SIG-M5 treated with dmso at 0.1 percent for 504 hours (cell line): Measurements from ENCODE around the gene CGREF1.
"Not testable (repeated sequence)": the region's sequence is repeated elsewhere in the genome, so short reads cannot be mapped to it uniquely, and the experiment has no call there.

Source experiments
- DNase-seq: peaks from one replicate; lab custom pipeline; 2025; ENCODE audit not compliant: unreplicated experiment; lab: John Stamatoyannopoulos, UW

Gene CGREF1

DNA sequence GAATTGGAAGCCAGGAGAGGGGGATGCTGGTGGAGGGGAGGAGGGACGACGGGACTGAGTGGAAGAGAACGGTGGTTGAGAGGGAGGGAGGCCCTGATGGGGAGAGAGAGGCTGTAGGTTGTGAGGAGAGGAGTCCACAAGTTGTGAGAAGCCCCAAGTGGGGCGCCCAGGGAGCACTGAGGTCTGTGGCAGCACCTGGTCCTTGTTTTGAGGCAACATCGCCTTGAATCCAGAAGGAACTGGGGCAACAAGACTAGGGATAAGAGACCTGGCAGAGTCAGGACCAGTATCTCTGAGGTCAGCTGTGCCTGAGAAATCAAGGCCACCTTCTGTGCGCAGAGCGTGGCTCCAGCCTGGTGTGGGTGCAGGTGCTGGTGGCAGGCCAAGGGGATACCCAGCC, 19.2 kb upstream of the CGREF1 start:
- DNase-seq: no peak

DNA sequence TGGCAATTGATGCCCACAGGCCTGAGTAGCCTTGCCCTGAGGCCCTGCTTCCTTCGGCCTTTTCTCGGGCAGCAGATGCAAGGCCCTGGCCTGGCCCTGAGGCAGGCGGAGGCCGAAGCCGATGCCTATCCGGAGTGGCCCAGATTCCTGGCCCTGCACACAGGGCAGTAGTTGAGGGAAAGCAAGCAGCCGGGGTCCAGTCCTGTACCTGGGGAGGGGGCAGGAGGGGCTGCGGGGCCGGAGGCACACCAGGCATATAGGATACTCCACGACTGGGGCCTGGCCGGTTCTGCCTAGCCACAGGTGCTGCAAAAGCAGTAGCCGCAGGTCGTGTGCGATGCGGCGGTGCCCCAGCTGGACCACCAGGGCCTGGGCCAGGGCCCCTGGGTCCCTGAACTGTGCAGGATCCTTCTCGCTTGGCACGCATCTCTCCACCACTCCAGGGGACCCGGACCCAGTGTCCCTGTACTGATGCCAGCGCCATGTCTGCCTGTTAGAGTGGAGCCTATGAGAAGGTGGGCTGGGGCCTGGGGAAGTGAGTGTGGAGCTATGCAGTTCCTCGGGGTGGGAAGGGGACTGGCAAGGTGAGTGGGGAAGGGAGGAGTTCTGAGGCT, 18.5 kb upstream of the CGREF1 start:
- no peak for DNase-seq

DNA sequence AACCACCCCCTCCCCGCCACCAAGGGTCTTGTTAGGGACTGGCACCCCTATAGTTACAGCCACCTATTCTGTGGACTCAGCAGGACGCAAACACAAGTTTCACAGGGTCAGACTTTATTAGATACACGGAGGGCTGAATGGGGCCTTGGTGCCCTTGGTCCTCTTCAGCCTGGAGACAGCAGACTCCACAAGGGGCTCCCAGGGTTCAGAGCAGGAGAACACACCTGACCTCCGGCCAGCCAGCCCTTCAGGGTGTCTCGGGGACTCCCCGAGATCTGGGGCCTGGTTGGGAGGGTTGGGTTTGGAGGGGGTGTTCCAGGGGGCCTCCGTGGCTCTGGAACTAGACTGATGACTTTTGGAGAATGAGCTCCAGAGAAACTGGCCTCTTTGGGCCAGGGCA, 17.8 kb upstream of the CGREF1 start:
- no peak for DNase-seq

DNA sequence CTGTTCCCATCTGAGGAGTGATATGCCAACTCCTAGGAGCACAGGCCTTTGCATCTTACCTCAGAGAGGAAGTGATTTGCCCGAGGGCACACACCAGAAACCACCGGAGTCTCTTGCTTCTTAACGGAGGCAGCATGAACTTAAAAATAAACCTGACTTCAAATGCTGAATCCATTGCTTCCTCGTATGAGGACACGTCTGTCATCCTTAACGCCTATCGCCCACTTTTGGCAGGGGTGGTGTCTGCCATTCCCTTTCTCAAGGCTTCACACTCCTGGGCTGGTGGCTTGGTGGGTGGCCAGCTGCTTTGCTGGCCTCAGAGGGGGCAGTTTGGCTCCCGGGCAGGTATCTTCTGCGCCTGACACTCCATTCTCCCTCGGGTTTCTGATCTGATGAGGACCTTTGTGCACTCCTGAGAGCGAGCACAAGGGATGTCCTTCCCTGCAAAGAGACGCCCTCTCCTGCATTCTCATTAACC, 16.6 kb upstream of the CGREF1 start:
- no peak for DNase-seq

DNA sequence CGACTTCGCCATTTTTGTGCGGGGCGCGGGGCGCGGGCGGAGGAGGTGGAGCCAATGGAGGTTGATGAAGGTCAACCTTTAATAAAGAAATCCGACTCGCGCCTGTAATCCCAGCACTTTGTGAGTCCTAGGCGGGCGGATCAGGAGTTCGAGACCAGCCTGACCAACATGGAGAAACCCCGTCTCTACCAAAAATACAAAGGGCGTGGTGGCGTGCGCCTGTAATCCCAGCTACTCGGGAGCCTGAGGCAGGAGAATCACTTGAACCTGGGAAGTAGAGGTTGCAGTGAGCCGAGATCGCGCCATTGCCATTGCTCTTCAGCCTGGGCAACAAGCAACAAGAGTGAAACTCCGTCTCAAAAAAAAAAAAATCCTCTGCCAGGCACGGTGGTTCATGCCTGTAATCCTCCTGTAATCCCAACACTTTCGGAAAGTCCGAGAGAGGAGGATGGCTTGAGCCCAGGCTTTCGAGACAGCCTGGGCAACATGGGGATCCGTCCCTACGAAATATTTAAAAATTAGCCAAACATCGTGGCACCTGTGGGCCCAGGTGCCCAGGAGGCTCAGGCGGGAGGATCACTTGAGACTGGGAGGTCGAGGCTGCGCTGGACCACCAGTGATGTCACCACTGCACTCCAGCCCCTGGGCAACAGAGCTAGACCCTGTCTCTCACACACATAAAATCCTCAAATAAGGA, 16.0 kb upstream of the CGREF1 start:
- no peak for DNase-seq

DNA sequence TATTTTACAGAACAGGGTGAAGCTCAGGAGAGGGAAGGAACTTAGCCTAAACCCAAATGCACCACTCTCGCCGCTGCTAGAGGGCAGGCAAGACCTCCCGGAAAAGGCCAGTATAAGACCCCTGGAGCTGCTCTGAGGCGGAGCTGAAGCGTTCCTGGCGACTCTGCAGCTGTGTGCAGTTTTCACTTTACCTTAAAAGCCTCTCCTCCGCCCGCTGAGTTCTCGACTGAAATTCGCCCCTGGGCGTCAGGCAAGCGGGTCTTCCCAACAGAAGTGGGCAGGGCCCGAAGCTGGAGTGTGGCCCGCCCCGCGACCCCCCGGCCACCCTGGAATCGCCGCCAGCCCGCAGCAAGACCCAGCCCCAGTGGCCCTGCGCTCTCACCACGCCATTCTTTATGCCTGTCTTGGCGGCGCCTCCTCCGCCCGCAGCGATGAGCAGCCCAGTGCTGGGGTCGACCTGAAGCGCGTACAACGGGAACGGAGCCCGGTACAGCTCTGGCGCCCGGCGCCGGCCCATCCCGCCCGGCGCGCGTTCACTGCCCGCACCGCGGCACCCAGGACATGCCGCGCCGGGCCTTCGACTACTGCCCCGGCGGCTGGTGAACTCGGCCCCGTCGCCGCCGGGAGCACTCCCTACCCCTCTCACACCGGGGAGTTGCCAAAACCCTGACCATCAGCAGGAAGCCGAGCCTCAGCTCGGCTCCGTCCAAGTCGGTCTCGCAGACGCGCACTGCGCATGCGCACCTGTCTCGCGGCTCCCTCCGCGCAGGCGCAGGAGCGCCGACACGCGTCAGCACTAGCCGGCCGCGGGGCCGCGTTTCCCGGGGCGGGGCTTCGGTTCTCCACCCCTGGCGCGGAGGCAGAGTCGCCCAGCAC, 15.2 kb upstream of the CGREF1 start, which contains the start of gene PREB:
Gene PREB (minus strand): TSS at position 732 of the 876 bp plus-strand sequence. CDS start 215 bp downstream, at position 517.
- peak; percentile 91 for DNase-seq

DNA sequence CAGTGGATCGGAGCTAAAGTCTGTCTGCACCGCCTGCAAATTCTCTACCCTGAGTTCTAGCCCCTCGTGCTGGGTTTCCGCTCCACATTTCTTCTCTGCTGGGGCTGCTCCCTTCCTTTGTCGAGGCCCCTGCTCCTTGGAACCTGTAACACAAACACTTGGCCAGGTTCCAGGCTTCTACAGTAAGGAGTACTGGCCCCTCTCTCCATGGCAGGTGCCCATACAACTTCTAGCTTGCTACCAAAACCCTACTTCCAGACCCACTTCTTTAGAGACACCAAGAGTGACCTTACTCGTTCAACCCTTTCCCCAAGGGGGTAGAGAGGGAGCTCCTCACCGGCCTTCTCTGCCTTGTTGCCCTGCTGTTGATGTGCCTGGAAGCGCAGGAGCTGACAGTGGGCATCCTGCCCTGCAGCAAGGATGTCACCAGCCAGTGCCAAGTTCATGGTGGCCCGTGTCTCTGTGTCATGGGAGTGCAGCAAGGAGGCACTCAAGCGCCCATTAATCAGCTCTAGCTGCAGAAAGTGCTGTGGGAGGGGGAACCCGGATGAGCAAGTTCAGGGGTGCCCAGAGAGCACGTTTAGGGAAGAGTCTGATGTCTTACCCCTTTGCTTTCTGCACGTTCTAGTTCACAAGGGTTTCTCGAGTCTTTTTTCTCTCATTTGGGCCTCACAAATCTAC, 14.4 kb upstream of the CGREF1 start:
- peak; percentile 56 for DNase-seq

DNA sequence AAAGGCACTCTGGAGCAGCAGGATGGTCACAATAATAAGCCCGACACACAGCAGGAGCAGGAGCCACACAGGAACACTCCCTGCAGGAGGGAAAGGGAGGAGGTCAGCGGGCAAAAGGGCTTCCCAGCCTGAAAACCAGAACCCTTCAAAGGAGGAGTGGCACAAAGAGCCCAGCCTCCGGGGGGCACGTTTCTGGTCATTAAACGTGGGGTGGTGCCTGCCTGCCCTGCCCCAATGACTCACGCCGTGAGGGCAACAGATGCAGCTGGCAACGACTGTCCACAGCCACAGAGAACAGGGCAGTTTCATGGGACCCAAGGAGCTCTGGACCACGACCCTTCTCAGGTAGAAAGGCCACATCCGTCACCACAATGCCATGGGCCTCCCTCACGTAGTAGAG, 12.5 kb upstream of the CGREF1 start:
- DNase-seq: no peak

DNA sequence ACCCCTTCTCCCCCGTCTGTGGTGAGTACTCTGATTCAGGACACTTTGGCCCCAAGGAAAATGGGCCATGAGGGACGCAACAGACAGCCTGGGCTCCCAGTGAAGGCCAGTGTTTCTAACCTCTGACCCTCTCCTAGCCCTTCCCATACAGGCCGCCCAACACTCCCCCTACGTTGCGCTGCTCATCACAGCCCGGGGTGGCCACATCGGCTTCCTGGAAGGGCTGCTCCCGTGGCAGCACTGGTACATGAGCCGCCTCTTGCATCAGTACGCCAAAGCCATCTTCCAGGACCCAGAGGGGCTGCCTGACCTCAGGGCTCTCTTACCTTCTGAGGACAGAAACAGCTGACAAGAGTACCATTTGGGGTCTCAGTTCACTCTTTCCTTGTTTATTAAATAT, 11.5 kb upstream of the CGREF1 start:
- DNase-seq: no peak

DNA sequence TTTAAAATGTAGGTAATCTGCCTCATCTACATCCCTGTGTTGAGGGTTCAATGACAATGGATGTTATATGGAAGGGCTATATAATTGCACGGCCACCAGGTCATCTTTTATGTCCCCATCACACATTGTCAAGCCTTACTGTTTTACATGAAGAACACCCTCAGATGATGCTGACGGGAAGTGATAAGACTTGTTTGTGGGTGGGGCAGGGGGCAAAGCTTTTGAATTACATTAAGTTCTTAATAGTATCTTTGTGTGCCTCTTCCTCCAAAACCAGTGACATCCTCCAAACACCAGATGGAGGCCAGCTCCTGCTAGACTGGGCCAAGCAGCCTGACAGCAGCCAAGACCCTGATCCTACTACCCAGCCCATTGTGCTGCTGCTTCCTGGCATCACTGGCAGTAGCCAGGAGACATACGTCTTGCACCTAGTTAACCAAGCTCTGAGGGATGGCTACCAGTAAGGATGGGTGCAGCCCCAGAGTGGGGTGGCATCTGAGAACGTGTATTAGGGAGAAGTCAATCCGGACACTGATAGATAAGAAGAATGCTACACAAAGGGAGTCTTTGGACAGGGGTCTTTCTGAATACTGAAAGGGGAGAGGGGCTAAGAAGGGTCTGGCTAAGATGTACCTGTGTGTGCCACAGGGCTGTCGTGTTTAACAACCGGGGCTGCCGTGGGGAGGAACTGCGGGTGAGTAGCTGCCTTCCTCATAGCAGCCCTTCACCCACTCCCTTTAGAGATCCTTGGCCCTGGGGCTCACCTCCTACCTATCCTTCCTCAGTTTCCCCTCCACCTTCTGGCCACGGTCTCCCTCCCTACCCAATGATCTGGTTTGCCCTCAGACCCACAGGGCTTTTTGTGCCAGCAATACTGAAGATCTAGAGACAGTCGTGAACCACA, 10.0 kb upstream of the CGREF1 start:
- no peak for DNase-seq

DNA sequence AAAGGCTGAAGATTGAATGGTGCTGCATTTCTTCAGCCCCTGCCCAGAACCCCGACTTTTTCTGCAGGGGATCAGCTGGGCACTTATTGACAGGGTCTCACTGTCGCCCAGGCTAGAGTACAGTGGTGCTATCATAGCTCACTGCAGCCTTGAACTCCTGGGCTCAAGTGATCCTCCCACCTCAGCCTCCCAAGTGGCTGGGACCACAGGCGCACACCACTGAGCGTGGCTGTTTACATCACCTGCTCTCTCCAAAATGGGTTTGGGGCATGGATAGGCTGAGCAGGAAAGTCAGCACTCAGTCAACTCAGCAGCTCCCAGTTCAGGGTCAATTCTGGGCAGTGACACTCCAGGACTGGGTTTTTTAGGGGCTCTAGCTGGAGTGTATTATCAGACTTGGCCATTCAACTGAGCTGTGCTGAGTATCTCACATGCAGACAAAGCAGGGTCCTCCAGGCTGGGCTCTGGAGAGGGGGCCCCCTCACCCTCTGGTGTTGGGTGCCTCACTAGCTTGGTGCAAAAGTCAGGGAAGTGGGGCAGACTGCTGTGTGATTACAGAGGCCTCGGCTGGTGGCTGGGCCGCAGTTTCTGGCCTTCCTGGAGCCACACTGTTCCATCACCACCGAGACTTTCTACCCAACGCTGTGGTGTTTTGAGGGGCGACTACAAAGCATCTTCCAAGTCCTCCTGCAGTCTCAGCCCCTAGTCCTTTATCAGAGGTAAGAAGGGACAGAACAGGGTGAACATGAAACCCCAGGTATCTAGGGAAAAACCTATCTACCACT, 9.1 kb upstream of the CGREF1 start:
- DNase-seq: no peak

DNA sequence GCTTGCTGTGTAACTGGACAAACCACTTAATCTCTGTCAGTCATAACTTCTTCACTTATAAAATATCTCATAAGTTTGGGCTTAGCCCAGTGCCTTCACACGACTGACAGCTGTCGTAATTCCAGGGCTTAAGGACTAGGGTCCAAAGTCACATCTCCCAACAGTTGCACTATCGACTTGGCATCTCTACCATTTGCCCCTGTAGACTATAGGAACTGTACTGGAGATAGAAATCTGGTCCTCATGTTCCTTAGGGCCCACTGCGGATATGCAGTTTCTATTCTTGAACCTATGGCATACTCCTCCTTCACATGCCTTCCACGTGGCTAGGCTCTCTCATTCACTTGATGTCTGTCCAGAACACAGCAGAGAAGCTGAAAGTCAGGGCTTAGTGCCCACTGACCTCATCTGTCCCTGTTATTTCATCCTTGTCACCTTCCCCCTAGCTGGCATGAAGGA, 7.4 kb upstream of the CGREF1 start:
- no peak for DNase-seq

DNA sequence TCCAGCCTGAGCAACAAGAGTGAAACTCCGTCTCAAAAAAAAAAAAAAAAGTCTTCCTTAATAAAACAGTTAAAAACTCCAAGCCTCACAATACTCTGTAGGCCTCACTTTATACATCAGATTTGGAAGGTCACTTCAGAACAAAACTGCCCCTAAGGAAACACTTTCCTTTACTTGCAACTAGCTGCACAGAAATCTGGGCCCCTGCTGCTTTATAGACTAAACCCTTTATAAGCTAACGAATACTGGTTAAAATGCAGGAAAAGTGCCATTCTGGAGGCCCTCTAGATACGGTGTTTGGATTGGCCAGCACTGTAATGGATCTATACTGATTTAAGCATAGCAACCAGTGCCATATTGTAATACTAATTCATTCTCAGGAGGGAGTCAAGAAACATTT, 6.2 kb upstream of the CGREF1 start:
- no peak for DNase-seq

DNA sequence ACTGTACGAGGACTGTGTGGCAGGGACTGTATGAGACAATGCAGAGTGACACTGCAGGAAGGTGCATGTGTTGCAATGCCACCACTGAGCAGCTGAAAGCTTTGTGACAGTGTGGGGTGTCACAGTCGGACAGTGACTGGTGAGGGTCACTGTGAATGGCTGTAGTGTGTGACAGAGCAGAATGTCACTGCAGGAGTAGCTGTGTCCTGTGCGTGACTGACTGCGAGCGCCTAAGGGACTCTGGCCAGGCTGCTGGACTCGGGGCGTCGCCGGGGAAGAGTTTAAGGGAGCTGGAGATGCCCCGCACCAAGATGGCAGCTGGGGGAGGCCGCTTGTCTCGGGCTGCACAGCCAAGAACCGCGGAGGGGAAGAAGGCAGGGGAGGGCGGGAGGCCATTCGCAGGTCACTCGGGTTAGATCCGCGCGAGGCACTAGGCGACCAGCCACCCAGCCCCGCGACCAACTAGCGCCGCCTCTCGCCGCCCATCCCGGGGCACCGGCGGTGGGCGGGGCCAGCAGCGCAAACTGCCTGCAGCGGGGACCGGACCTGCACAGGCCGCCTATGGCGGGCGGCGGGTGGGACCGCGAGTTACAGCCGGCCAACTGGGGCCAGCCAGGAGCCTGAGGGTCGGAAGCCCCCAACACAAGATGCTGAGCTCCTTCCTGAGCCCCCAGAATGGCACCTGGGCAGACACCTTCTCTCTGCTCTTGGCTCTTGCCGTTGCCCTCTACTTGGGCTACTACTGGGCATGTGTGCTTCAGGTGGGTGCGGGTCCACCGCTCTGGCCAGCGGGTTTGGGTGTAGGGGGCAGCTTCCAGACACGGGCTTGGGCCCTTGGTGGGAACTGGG, 4.6 kb upstream of the CGREF1 start, which contains the start of gene ABHD1:
Gene ABHD1 (plus strand): TSS at position 514 of the 849 bp plus-strand sequence. CDS start 134 bp downstream, at position 648.
- DNase-seq: peak; percentile 67

DNA sequence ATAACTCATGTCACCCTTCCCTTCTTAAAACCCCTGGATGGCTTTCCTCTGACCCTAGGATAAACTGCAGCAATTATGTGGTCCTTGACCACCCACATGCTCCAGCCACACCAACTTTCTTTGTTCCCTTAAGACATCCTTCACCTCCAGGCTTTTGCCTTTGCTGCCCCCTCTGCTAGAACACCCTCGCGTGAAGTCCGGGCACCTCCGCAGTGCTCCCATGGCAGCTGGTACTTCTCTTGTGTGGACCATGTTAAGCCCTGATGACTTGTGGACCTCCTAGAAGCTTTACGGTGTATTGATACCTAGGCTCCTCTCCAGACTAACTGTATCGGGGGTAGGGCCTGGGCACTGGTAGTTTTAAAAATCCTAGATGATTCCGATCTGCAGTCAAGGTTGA, 3.9 kb upstream of the CGREF1 start:
- DNase-seq: no peak

DNA sequence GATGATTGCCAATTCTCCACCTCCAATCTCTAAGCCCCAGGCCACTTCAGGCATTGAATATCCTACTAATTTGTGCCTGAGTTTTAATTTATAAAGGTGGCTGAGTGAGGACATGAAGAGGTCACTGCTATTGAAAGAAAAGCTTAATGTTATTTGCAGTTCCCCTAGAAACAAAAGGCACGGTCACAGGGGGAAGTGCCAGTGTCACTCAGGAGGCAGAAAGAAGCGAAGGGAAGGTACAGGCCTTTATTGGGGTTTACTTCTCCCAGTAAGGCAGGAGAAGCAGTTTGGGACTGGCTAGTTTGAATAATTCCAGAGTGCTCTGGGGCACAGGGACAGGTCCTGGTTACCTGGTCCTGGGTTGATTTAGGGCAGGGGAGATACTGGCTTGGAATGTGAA, 3.0 kb upstream of the CGREF1 start:
- DNase-seq: no peak

DNA sequence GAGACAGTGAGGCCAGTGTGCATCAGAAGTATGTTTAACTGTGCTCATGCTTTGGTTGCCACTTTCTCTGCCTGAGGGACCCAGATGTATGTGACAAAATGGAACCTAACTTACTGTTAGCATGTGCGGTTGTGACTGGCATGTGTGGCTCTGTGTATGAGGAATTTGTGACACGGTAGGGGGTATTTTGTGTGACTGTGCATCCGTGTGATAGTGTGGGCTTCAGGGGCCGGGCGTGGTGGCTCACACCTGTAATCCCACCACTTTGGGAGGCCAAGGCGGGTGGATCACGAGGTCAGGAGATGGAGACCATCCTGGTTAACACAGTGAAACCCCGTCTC, 372 bp upstream of the CGREF1 start:
- DNase-seq: not testable (repeated sequence)

DNA sequence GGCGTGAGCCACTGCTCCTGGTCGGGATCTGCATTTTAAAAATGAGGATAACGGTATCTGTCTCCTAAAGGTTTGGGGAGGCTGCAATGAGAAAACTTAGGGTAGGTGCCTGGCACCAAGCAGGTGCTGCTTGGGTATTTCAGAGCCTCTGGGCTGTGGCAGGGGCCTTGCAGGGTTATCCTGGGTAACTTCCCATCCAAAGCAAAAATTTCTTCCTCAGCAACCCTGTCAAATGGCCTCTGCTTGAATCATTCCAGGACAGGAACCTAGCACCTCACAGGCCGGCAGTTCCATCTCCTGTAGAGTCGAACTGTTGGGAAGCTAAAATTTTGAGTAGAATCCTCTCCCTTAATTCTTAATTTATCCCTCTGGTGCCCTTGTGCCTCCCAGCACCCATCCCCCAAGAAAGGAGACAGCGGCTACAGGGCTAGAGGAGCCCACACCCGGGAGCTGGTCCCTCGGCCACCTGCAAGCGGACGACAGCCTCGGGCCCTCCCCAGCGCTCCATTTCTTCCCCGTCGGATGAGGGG, 868 bp downstream of the CGREF1 start:
- DNase-seq: no peak
